Type B pancreatic cell (in vitro differentiated cells): ENCODE results near the gene PHLDA3. TPM values are rescaled to one million over a fixed set of nuclear protein-coding genes. Genes with fewer than 3 reads are reported as not detected.

ENCODE experiments used
- DNase-seq: peaks from one replicate; pipeline ENCODE4 v3.0.0; 2021; ENCODE audit warnings: mixed read lengths; ENCODE audit not compliant: unreplicated experiment; ENCODE audit errors: extremely low spot score
- H3K27ac Mint-ChIP-seq: 2 replicates; pipeline ENCODE4 v1.8.0; 2021; ENCODE audit warnings: mild to moderate bottlenecking, mixed read lengths
- H3K27me3 Mint-ChIP-seq: 2 replicates; pipeline ENCODE4 v1.8.0; 2021; ENCODE audit warnings: mixed read lengths
- H3K36me3 Mint-ChIP-seq: 2 replicates; pipeline ENCODE4 v1.8.0; 2021; ENCODE audit warnings: mixed read lengths
- H3K4me1 Mint-ChIP-seq: one replicate; pipeline ENCODE4 v1.8.0; 2021; ENCODE audit warnings: mixed read lengths; ENCODE audit not compliant: unreplicated experiment
- H3K4me3 Mint-ChIP-seq: 2 replicates; pipeline ENCODE4 v1.8.0; 2021; ENCODE audit warnings: mild to moderate bottlenecking, mixed read lengths
- H3K9me3 Mint-ChIP-seq: 2 replicates; pipeline ENCODE4 v1.8.0; 2021; ENCODE audit warnings: mixed read lengths
- CTCF ChIP-seq: fragments of 200-600 bp; sonication (generic); conservative IDR thresholded peaks from 2 replicates; pipeline ENCODE4 v1.5.0; 2021; ENCODE audit warnings: antibody characterized with exemption, mild to moderate bottlenecking
- long read RNA-seq: library from polyadenylated mRNA; unstranded; transcript quantifications from one replicate; pipeline ENCODE4 v2.0.0, GENCODE V29; 2020
- total RNA-seq: library from RNA; stranded (reverse); gene quantifications from 2 replicates; pipeline ENCODE4 v1.2.1, GENCODE V29; 2021; ENCODE audit warnings: low replicate concordance

The PHLDA3 gene
- 59.3 and 132 TPM in 2 replicates for total RNA-seq
- long read RNA-seq, partial matches to known transcripts, result 13 of 13 reads
- long read RNA-seq, other reads (novel, unspliced or antisense), result 0 of 13 reads

- H3K4me3 Mint-ChIP-seq, result peak within 1 kb of the TSS; percentile 96
- H3K4me1 Mint-ChIP-seq, result peaks cover 25% of the 10 kb centered on the region
- peaks cover 4% of the 10 kb centered on the region for H3K9me3 Mint-ChIP-seq
- TF ChIP-seq CTCF, result no peak
- DNase-seq, result peak; percentile 86
- H3K27ac Mint-ChIP-seq, result peak within 1 kb of the TSS; percentile 92
- H3K27me3 Mint-ChIP-seq, result peaks cover 14% of the 10 kb centered on the region
- H3K36me3 Mint-ChIP-seq, result peaks cover 12% of the 10 kb centered on the region
Observed at GRCh38 chr1:201468844-201469644, at the start of gene PHLDA3. Gene PHLDA3 (minus strand): TSS chr1:201469188. CDS start chr1:201468786, 402 bp downstream.

- no peak for DNase-seq
- peaks cover 5% of the 10 kb centered on the region for H3K9me3 Mint-ChIP-seq
- H3K36me3 Mint-ChIP-seq, result no peaks in the 10 kb centered on the region
Observed at GRCh38 chr1:201518071-201518470, 49.1 kb upstream of the PHLDA3 start.

GRCh38 chr1:201517631-201518030 lies 48.6 kb upstream of the PHLDA3 start:
- TF ChIP-seq CTCF, result no peak
- no peaks in the 10 kb centered on the region for H3K36me3 Mint-ChIP-seq
- peak overlapping the region; percentile 98 for H3K27ac Mint-ChIP-seq
- H3K9me3 Mint-ChIP-seq, result peaks cover 5% of the 10 kb centered on the region
- H3K4me3 Mint-ChIP-seq, result peak overlapping the region; percentile 35
- no peak for DNase-seq
- H3K27me3 Mint-ChIP-seq, result no peaks in the 10 kb centered on the region
- peaks cover 53% of the 10 kb centered on the region for H3K4me1 Mint-ChIP-seq

More at GRCh38 chr1:201518071-201518470, 49.1 kb upstream of the PHLDA3 start:
- TF ChIP-seq CTCF, result no peak
- peak overlapping the region; percentile 98 for H3K27ac Mint-ChIP-seq
- no peaks in the 10 kb centered on the region for H3K27me3 Mint-ChIP-seq
- peak overlapping the region; percentile 35 for H3K4me3 Mint-ChIP-seq
- peaks cover 48% of the 10 kb centered on the region for H3K4me1 Mint-ChIP-seq

GRCh38 chr1:201516511-201517127 lies 47.6 kb upstream of the PHLDA3 start:
- H3K4me3 Mint-ChIP-seq, result no peak overlapping the region
- no peaks in the 10 kb centered on the region for H3K27me3 Mint-ChIP-seq
- no peak for DNase-seq
- no peaks in the 10 kb centered on the region for H3K9me3 Mint-ChIP-seq
- H3K36me3 Mint-ChIP-seq, result no peaks in the 10 kb centered on the region
- no peak for TF ChIP-seq CTCF
- peak overlapping the region; percentile 98 for H3K27ac Mint-ChIP-seq
- H3K4me1 Mint-ChIP-seq, result peaks cover 55% of the 10 kb centered on the region

- Mint-ChIP-seq H3K4me1 (peaks cover 58% of the 10 kb centered on the region), H3K9me3 (no peaks in the 10 kb centered on the region), H3K27me3 (no peaks in the 10 kb centered on the region), H3K36me3 (no peaks in the 10 kb centered on the region), H3K4me3 (peak overlapping the region; percentile 79), H3K27ac (peak overlapping the region; percentile 98)
- no peak for DNase-seq
- no peak for TF ChIP-seq CTCF
Observed at GRCh38 chr1:201515895-201516294, 46.9 kb upstream of the PHLDA3 start.
